ENCODE data around the gene RBM17.
"Not testable (repeated sequence)": the region's sequence is repeated elsewhere in the genome, so short reads cannot be mapped to it uniquely, and the experiment has no call there.

RBM17 gene

DNA sequence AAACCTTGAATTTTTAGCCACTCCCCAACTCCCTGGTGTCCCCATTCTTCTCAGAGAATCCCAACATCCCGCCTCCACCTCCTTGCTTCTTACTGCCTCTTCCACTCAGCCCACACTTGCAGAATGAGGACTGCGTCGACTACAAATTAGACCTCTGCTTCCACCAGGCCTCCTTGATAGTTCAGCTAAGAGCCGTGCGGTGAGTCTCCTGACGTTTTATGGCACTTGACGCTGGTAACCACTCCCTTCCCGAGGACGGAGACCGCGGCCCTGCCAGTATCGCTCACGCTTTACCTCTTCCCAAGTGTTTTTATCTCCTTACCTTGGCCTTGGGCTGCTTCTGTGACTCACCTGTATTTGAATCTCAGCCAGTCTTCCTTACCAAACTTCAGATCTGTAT is 31.1 kb downstream of the RBM17 start:
- H3K27me3 ChIP-seq (ENCODE audit: control insufficient read depth, insufficient read depth, low read length): no peaks in the 10 kb centered on the region
- no peak overlapping the region for H3K4me2 ChIP-seq (ENCODE audit: low read length)
- no peak overlapping the region for H3K9ac ChIP-seq (ENCODE audit: low read depth, low read length)
- no peaks in the 10 kb centered on the region for H3K9me3 ChIP-seq (replicated peaks; ENCODE audit: low read length)
- peaks cover 14% of the 10 kb centered on the region for H3K36me3 ChIP-seq (ENCODE audit: insufficient read depth, low read length)
- peaks cover 20% of the 10 kb centered on the region for H3K4me1 ChIP-seq (ENCODE audit: control insufficient read depth, insufficient read depth, low read length)
- no peak overlapping the region for H3K4me3 ChIP-seq (ENCODE audit: low read length)

- Histone ChIP-seq H3K4me3 (ENCODE audit: low read length) (no peak overlapping the region), H3K36me3 (ENCODE audit: insufficient read depth, low read length) (peaks cover 14% of the 10 kb centered on the region), H3K4me1 (ENCODE audit: control insufficient read depth, insufficient read depth, low read length) (peaks cover 18% of the 10 kb centered on the region), H3K9ac (ENCODE audit: low read depth, low read length) (no peak overlapping the region), H3K9me3 (replicated peaks; ENCODE audit: low read length) (no peaks in the 10 kb centered on the region), H3K4me2 (ENCODE audit: low read length) (no peak overlapping the region), H3K27me3 (ENCODE audit: control insufficient read depth, insufficient read depth, low read length) (no peaks in the 10 kb centered on the region)
Observed at GRCh38 chr10:6120691-6121090, 31.9 kb downstream of the RBM17 start.

DNA sequence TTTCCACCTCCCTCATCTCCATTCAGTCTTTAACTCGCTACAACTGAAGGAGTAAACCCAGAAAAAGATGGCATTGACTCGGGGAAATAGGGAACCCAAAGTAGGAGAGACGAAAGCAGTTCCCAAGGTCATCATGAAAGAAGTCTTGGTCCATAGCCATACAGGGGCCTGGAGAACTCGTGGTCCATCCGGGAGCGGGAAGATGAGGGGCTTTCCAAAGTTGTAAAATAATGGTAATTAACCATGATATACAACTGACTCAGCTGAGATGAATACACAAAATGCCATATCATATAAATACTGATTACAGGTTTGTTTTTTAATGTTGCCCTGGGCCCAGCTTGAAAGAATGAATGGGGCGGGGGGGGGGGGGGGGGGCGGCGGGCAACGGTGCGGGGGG is 32.3 kb downstream of the RBM17 start:
- no peak overlapping the region for H3K4me3 ChIP-seq (ENCODE audit: low read length)
- H3K9ac ChIP-seq (ENCODE audit: low read depth, low read length): no peak overlapping the region
- H3K36me3 ChIP-seq (ENCODE audit: insufficient read depth, low read length): peaks cover 9% of the 10 kb centered on the region
- no peaks in the 10 kb centered on the region for H3K27me3 ChIP-seq (ENCODE audit: control insufficient read depth, insufficient read depth, low read length)
- H3K4me1 ChIP-seq (ENCODE audit: control insufficient read depth, insufficient read depth, low read length): peaks cover 18% of the 10 kb centered on the region
- H3K4me2 ChIP-seq (ENCODE audit: low read length): no peak overlapping the region
- H3K9me3 ChIP-seq (replicated peaks; ENCODE audit: low read length): no peaks in the 10 kb centered on the region

DNA sequence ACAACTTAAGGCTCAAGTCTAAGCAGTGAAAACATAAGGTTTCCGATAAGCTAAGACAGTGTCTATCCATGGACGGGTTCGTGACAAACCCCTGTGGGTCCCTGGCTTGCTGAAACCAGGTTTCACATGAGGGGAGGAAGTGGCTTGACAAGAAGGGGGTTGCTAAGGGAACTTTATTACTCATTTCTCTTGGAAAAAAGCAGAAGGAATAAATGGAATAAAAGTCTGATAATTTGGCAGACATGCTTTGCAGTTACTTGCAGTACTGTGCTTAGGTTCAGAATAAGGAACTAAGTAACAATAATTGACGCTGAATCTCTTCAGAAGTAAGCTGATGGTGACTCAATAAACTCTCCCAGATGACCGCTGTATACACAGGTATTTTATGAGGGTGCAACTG is 34.7 kb downstream of the RBM17 start:
- Histone ChIP-seq H3K4me1 (ENCODE audit: control insufficient read depth, insufficient read depth, low read length) (peaks cover 21% of the 10 kb centered on the region), H3K27me3 (ENCODE audit: control insufficient read depth, insufficient read depth, low read length) (no peaks in the 10 kb centered on the region), H3K4me3 (ENCODE audit: low read length) (no peak overlapping the region), H3K36me3 (ENCODE audit: insufficient read depth, low read length) (no peaks in the 10 kb centered on the region), H3K4me2 (ENCODE audit: low read length) (no peak overlapping the region), H3K9me3 (replicated peaks; ENCODE audit: low read length) (no peaks in the 10 kb centered on the region), H3K9ac (ENCODE audit: low read depth, low read length) (no peak overlapping the region)

GRCh38 chr10:6124666-6125065 is 35.8 kb downstream of the RBM17 start:
- peak overlapping the region; percentile 29 for H3K9ac ChIP-seq (ENCODE audit: low read depth, low read length)
- H3K36me3 ChIP-seq (ENCODE audit: insufficient read depth, low read length): no peaks in the 10 kb centered on the region
- no peaks in the 10 kb centered on the region for H3K27me3 ChIP-seq (ENCODE audit: control insufficient read depth, insufficient read depth, low read length)
- peak overlapping the region; percentile 70 for H3K4me2 ChIP-seq (ENCODE audit: low read length)
- peaks cover 28% of the 10 kb centered on the region for H3K4me1 ChIP-seq (ENCODE audit: control insufficient read depth, insufficient read depth, low read length)
- H3K4me3 ChIP-seq (ENCODE audit: low read length): peak overlapping the region; percentile 45
- H3K9me3 ChIP-seq (replicated peaks; ENCODE audit: low read length): no peaks in the 10 kb centered on the region

- not testable (repeated sequence) for H3K36me3 ChIP-seq (ENCODE audit: insufficient read depth, low read length); H3K9ac ChIP-seq (ENCODE audit: low read depth, low read length); H3K4me2 ChIP-seq (ENCODE audit: low read length); H3K4me3 ChIP-seq (ENCODE audit: low read length); H3K9me3 ChIP-seq (replicated peaks; ENCODE audit: low read length); H3K27me3 ChIP-seq (ENCODE audit: control insufficient read depth, insufficient read depth, low read length)
- H3K4me1 ChIP-seq (ENCODE audit: control insufficient read depth, insufficient read depth, low read length): peaks cover 28% of the 10 kb centered on the region
Observed at GRCh38 chr10:6127461-6127860, 38.6 kb downstream of the RBM17 start.

GRCh38 chr10:6128087-6128486 is 39.3 kb downstream of the RBM17 start:
- Histone ChIP-seq H3K4me3 (ENCODE audit: low read length) (no peak overlapping the region), H3K4me1 (ENCODE audit: control insufficient read depth, insufficient read depth, low read length) (peaks cover 28% of the 10 kb centered on the region), H3K9me3 (replicated peaks; ENCODE audit: low read length) (no peaks in the 10 kb centered on the region), H3K36me3 (ENCODE audit: insufficient read depth, low read length) (no peaks in the 10 kb centered on the region), H3K27me3 (ENCODE audit: control insufficient read depth, insufficient read depth, low read length) (peaks cover 3% of the 10 kb centered on the region), H3K4me2 (ENCODE audit: low read length) (no peak overlapping the region), H3K9ac (ENCODE audit: low read depth, low read length) (no peak overlapping the region)

GRCh38 chr10:6128591-6129251 is 39.9 kb downstream of the RBM17 start:
- Histone ChIP-seq H3K4me3 (ENCODE audit: low read length) (no peak overlapping the region), H3K9me3 (replicated peaks; ENCODE audit: low read length) (no peaks in the 10 kb centered on the region), H3K9ac (ENCODE audit: low read depth, low read length) (no peak overlapping the region), H3K4me2 (ENCODE audit: low read length) (peak overlapping the region; percentile 52), H3K4me1 (ENCODE audit: control insufficient read depth, insufficient read depth, low read length) (peaks cover 28% of the 10 kb centered on the region), H3K27me3 (ENCODE audit: control insufficient read depth, insufficient read depth, low read length) (peaks cover 3% of the 10 kb centered on the region), H3K36me3 (ENCODE audit: insufficient read depth, low read length) (no peaks in the 10 kb centered on the region)

DNA sequence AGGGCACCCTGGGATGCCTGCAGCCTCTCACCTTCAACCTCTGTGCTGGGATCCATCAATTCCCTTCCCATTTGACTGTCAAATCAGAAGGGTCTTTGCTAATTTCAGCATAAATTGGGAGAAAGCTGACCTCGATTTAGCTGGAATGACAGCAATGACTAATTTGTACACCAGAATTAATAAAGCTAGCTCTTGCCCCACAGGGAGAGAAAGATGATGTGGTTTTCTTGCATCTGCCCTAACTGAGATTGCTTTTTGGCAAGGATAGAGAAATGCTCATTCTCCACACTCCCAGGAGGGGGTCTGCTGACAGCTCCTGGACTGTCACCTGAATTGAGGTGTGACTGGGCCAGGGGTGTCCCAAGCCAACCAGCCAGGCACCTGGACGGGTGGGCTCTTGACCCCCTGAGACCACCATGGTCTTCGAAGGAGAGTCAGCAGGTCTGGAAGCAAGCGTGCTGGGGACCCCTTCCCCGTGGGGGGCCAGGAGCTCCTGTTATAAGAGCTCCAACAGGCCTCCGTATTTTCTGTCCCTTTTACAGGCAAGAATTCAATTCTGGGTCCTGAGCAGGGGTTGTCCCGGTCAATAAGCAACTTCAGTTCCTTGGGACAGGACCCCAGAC is 42.1 kb downstream of the RBM17 start:
- H3K36me3 ChIP-seq (ENCODE audit: insufficient read depth, low read length): no peaks in the 10 kb centered on the region
- H3K4me2 ChIP-seq (ENCODE audit: low read length): no peak overlapping the region
- H3K27me3 ChIP-seq (ENCODE audit: control insufficient read depth, insufficient read depth, low read length): peaks cover 3% of the 10 kb centered on the region
- H3K9me3 ChIP-seq (replicated peaks; ENCODE audit: low read length): no peaks in the 10 kb centered on the region
- H3K4me3 ChIP-seq (ENCODE audit: low read length): no peak overlapping the region
- no peak overlapping the region for H3K9ac ChIP-seq (ENCODE audit: low read depth, low read length)
- peaks cover 15% of the 10 kb centered on the region for H3K4me1 ChIP-seq (ENCODE audit: control insufficient read depth, insufficient read depth, low read length)

GRCh38 chr10:6133331-6134098 is 44.7 kb downstream of the RBM17 start:
- peaks cover 22% of the 10 kb centered on the region for H3K4me1 ChIP-seq (ENCODE audit: control insufficient read depth, insufficient read depth, low read length)
- peaks cover 12% of the 10 kb centered on the region for H3K27me3 ChIP-seq (ENCODE audit: control insufficient read depth, insufficient read depth, low read length)
- no peak overlapping the region for H3K4me2 ChIP-seq (ENCODE audit: low read length)
- no peak overlapping the region for H3K4me3 ChIP-seq (ENCODE audit: low read length)
- no peaks in the 10 kb centered on the region for H3K36me3 ChIP-seq (ENCODE audit: insufficient read depth, low read length)
- H3K9ac ChIP-seq (ENCODE audit: low read depth, low read length): no peak overlapping the region
- no peaks in the 10 kb centered on the region for H3K9me3 ChIP-seq (replicated peaks; ENCODE audit: low read length)

GRCh38 chr10:6134099-6134823 is 45.4 kb downstream of the RBM17 start:
- Histone ChIP-seq H3K9ac (ENCODE audit: low read depth, low read length) (no peak overlapping the region), H3K27me3 (ENCODE audit: control insufficient read depth, insufficient read depth, low read length) (peaks cover 18% of the 10 kb centered on the region), H3K4me3 (ENCODE audit: low read length) (no peak overlapping the region), H3K4me1 (ENCODE audit: control insufficient read depth, insufficient read depth, low read length) (peaks cover 14% of the 10 kb centered on the region), H3K4me2 (ENCODE audit: low read length) (no peak overlapping the region), H3K9me3 (replicated peaks; ENCODE audit: low read length) (no peaks in the 10 kb centered on the region), H3K36me3 (ENCODE audit: insufficient read depth, low read length) (no peaks in the 10 kb centered on the region)

Measured in skeletal muscle satellite cell (primary cell).